Adrenal gland (tissue), 5 donors: ENCODE measurements around the gene MRPS12.

Experiments used
- CTCF ChIP-seq, 6 experiments: fragments of 450-650 bp in 4 of 6; fragments of 200-600 bp in 2 of 6; sonication (generic) in 1 of 6; IDR thresholded peaks; 1 replicate in 5 of 6; 2 replicates in 1 of 6; pipeline versions ENCODE4 v1.5.1 to v1.8.0; 2016 to 2021; ENCODE audit warnings: antibody characterized with exemption in 6 of 6, mild to moderate bottlenecking in 2 of 6, moderate library complexity in 1 of 6
- POLR2A ChIP-seq, 2 donors: fragments of 450-650 bp; IDR thresholded peaks; one replicate each; pipeline ENCODE4 v1.6.1; 2017; ENCODE audit warnings: antibody characterized with exemption in 2 of 2, mild to moderate bottlenecking in 2 of 2, moderate library complexity in 1 of 2
- donor health status: DM: no; HTN: no; CAD: no.

GRCh38 chr19:38933544-38933943 lies 2.8 kb downstream of the MRPS12 start:
- TF ChIP-seq CTCF (IDR thresholded peaks at IDR 0.05) (no peak), POLR2A (IDR thresholded peaks at IDR 0.05) (no peak)
